Hepatic stellate cell (primary cell): ENCODE measurements around the gene VPS41.

Experiments used
- DNase-seq: peaks from one replicate; pipeline ENCODE4 v3.0.0; 2011; ENCODE audit warnings: low spot score

VPS41 gene

GRCh38 chr7:38727184-38727940 is 181.6 kb downstream of the VPS41 start:
- no peak for DNase-seq

GRCh38 chr7:38723327-38723726 is 185.7 kb downstream of the VPS41 start:
- DNase-seq: no peak

GRCh38 chr7:38716397-38716796 is 192.6 kb downstream of the VPS41 start:
- DNase-seq: no peak

- no peak for DNase-seq
Measured at GRCh38 chr7:38709123-38709522, 199.9 kb downstream of the VPS41 start.

GRCh38 chr7:38704751-38705150 is 204.2 kb downstream of the VPS41 start:
- no peak for DNase-seq

GRCh38 chr7:38704041-38704547 is 204.9 kb downstream of the VPS41 start:
- DNase-seq: no peak

- DNase-seq: no peak
Measured at GRCh38 chr7:38703093-38703492, 205.9 kb downstream of the VPS41 start.

- DNase-seq: no peak
Measured at GRCh38 chr7:38702002-38702535, 206.9 kb downstream of the VPS41 start.

- DNase-seq: no peak
Measured at GRCh38 chr7:38700116-38700515, 208.9 kb downstream of the VPS41 start.

GRCh38 chr7:38699471-38699870 is 209.5 kb downstream of the VPS41 start:
- no peak for DNase-seq

- no peak for DNase-seq
Measured at GRCh38 chr7:38694326-38694725, 214.7 kb downstream of the VPS41 start.

- DNase-seq: no peak
Measured at GRCh38 chr7:38686888-38687287, 222.1 kb downstream of the VPS41 start.

GRCh38 chr7:38685851-38686250 is 223.1 kb downstream of the VPS41 start:
- no peak for DNase-seq

GRCh38 chr7:38682606-38683005 is 226.4 kb downstream of the VPS41 start:
- no peak for DNase-seq

GRCh38 chr7:38681882-38682281 is 227.1 kb downstream of the VPS41 start:
- DNase-seq: no peak

- no peak for DNase-seq
Measured at GRCh38 chr7:38679419-38679818, 229.6 kb downstream of the VPS41 start.

- DNase-seq: no peak
Measured at GRCh38 chr7:38678698-38679054, 230.3 kb downstream of the VPS41 start.

- no peak for DNase-seq
Measured at GRCh38 chr7:38677981-38678697, 230.9 kb downstream of the VPS41 start.

GRCh38 chr7:38675494-38676106 is 233.4 kb downstream of the VPS41 start:
- DNase-seq: no peak

- DNase-seq: no peak
Measured at GRCh38 chr7:38674513-38674912, 234.5 kb downstream of the VPS41 start.

- DNase-seq: peak; percentile 15
Measured at GRCh38 chr7:38673795-38674194, 235.2 kb downstream of the VPS41 start.
